HG02885 (cell line): ENCODE data around the gene SHROOM3.

Experiments
- ATAC-seq: cut with Tn5 transposase; IDR thresholded peaks from one replicate; pipeline ENCODE4 v1.9.1; 2021; ENCODE audit warnings: mild to moderate bottlenecking; ENCODE audit not compliant: unreplicated experiment, poor library complexity

Gene SHROOM3

DNA sequence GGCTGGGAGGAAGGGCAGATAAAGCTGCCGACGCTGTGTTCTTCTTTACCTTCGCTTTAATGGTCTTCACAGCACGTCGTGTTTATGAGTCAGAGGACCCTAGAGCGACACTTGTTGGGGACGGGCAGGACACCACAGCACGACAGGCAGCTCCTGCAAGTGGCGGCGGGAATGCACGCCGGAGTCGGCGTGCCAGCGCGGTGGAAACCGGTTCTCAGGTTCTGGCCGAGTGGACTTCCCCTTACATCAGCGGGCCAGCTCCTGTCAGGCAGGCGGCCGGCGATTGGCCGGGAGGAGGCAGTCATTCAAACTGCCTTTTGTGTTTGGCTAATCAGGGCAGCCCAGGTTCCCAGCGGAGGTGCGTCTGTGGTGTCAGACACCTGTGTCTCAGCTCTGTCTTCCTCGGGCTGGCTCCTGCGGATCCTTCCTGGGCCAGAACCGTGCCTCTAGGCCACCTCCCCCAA is 150.9 kb downstream of the SHROOM3 start:
- ATAC-seq = peak; percentile 76

GRCh38 chr4:76588274-76588673 is 153.2 kb downstream of the SHROOM3 start:
- ATAC-seq = no peak

- no peak for ATAC-seq
Observed at GRCh38 chr4:76589402-76589801, 154.4 kb downstream of the SHROOM3 start.

- ATAC-seq = no peak
Observed at GRCh38 chr4:76589872-76590797, 155.1 kb downstream of the SHROOM3 start.

- no peak for ATAC-seq
Observed at GRCh38 chr4:76590798-76591281, 155.8 kb downstream of the SHROOM3 start.

DNA sequence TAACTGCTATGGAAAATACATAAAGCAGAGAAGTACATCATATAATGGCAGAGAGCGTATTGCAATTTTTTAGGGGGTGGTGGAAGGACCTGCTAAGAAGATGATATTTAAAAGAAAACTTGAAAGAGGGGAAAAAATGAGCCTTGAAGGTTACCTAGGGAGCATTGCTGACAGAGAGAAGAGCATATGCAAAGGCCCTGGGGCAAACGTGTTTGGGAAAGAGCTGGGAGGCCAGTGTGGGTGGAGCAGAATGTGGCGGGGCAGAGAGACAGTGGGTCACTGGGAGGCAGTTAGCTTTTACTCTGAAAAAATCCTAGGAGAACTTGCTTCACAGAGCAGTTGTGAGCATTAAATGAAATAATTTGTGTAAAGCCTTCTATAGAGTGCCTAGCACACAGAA is 157.0 kb downstream of the SHROOM3 start:
- ATAC-seq = no peak

DNA sequence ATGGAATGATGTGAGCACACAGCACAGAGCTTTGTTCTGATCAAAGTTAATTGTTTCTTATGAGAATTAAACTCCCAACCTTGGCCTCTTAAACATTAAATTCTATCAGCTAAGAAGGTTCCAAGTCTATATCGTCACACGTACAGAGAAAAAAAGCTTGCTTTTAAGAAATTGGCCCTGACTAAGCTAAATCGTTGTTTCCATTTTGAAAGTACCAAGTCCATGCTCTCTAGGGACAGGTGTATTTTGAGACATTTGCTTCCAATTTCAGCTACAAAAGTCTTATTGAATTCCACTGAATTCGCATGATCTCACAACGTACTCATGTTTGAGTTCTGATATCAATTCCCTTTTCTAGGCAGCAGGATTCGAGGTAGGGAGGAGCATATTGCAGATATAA is 157.4 kb downstream of the SHROOM3 start:
- ATAC-seq = no peak

DNA sequence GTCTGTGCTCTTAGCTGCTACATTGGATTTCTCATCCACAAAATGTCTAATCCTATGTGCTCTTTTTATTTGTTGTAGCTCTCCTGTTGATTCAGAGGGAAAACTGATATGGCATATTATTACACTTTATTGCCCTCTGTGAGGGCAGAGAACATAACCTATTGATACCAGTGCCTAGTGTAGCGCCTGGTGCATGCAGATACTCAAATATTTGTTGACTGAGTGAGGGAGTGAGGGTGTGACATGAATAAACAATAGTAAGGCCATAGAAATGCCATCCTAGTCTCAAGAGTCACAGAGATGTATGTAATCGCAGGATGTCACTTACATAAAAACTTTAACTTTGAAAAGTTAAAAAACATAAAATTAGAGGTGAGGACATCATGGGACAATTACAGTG is 159.1 kb downstream of the SHROOM3 start:
- no peak for ATAC-seq

GRCh38 chr4:76595435-76595834 is 160.4 kb downstream of the SHROOM3 start:
- no peak for ATAC-seq

DNA sequence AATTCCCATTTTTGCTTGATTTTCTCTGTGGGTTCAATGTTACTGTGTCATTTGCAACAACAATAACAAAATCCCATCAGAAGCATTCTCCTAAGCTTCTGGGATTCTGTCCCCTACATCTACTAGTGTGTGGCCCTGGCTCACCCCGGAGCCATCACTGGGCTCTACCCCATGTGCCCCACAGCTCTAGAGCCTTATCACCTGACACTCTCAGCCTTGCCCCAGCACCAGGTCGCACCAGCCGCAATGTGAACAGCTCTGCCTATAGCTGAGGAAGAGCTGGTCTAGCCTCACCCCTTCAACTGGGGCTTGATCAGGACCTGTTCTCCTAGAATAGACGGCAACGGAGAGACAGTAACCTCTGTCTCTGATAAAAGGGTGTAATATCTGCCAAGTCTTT is 161.7 kb downstream of the SHROOM3 start:
- no peak for ATAC-seq

DNA sequence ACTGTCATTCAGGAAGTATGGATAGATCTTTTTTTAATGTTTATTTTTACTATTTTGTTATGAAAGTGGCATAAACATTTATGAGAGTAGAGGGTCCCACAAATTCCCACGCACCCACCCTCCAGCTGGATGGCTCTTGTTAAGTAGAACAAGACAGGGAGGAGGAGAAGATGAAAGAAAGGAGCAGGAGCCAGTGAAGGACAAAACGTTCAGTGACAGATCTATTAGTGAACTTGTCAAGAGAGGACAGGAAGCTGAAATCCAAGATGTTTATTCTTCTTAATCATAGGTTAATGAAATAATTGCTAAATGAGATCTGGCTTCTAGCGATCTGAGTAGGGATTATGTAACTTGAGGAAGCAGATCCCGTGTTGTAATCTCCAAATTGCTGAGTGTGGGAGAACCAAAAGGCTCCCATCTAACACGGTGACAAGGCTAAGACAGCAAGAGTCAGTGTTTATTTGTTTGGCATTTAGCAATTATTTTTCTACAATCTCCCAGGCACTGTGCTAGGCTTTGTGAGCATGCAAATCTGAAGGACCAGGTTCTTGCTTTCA is 162.5 kb downstream of the SHROOM3 start:
- no peak for ATAC-seq

- ATAC-seq = no peak
Observed at GRCh38 chr4:76600447-76600846, 165.4 kb downstream of the SHROOM3 start.

DNA sequence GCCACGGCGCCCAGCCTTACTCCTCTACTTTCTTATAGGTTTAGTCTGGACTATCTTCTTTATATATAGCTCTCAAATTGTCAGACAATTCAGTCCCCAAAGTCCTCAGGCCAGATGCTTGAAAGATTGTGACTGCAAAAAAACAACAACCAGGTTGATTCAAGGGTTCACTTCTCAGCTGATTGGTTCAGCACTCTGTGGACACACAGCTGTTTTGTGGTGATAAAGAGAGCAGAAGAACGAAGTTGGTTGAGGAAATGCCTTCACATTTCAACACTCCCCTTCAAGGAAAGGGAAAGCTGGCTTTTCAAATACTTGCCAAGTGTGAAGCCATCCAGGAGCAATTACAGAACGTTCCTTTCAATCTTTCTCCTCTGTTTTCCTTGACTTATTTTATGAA is 166.8 kb downstream of the SHROOM3 start:
- no peak for ATAC-seq

DNA sequence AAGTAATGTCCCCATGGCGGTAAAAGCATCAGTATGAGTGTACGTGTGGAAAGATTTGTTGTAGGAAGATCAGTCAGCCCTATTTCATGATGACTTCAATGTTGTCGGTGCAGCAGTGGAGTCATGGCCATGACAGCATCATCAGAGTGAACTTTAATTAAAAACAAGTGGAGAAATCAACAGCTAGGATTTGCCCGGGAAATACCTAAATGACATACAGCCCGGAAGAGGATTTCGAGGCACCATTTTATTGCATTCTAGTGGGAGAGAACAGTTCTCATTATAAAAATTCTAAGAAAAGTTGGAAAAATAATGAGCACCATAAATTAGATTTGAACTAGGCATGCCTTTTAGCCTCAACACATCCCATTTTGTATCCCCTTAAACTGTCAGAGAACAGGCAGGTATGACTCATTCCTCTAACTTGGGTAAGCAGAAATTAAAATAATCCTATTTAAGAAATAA is 170.1 kb downstream of the SHROOM3 start:
- ATAC-seq = no peak

DNA sequence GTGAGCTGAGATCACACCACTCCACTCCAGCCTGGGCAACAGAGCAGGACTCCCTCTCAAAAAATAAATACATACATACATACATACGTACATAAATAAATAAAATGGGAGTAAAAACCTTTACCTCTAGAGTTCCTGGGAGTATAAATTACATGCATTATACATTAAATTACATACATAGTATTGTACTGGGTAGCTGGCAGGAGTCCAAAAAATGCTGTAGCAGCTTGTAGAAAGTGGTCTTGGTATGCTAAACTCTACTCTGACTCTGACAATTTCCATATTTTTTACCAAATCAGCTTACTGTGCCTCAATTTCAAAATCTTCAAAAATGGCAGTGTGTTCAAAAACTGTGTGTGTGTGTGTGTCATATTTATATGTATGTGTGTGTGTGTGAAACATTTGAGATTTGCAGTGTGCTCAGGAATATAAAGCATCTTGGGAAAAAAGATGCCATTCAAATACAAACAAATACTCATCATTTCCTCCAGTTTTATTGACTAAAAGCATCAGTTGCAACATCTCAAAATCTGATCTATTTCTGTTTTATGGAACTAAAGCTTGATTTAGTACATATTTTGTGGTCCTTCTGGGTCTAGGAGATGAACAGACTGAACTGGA is 171.7 kb downstream of the SHROOM3 start:
- ATAC-seq = no peak

GRCh38 chr4:76607266-76607799 is 172.3 kb downstream of the SHROOM3 start:
- peak; percentile 91 for ATAC-seq

DNA sequence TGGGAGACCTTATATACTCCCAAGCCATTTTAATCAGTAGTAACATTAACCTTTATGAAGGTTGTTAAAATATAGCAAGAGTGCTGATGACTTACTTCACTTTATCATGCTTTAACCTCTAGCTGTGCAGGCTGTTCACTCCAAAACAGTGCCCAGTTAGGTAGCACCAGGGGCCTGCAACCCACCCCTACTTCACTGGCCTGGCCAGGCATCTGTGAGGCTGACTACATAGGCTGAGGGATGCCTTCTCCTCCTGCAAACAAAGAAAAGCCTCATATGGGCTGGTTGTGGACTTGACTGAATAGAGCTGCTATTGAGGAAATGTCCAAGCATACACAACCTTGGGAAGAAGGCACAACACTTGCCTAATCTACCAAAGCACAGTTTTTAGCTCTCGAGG is 172.8 kb downstream of the SHROOM3 start:
- ATAC-seq = peak; percentile 21

DNA sequence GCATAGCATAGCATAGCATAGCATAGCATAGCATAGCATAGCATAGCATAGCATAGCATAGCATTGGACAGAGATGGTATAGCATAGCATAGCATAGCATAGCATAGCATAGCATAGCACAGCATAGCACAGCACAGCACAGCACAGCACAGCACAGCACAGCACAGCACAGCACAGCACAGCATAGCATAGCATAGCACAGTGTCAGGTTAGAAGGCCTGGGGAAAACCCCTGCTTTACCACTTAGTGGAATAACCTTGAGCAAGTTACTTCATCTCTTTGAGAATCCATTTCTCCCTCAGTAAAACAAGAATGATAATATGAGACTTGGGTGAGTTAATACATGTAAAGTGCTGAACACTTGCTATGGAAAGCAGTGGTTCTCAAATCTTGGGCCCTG is 173.5 kb downstream of the SHROOM3 start:
- peak; percentile 48 for ATAC-seq

DNA sequence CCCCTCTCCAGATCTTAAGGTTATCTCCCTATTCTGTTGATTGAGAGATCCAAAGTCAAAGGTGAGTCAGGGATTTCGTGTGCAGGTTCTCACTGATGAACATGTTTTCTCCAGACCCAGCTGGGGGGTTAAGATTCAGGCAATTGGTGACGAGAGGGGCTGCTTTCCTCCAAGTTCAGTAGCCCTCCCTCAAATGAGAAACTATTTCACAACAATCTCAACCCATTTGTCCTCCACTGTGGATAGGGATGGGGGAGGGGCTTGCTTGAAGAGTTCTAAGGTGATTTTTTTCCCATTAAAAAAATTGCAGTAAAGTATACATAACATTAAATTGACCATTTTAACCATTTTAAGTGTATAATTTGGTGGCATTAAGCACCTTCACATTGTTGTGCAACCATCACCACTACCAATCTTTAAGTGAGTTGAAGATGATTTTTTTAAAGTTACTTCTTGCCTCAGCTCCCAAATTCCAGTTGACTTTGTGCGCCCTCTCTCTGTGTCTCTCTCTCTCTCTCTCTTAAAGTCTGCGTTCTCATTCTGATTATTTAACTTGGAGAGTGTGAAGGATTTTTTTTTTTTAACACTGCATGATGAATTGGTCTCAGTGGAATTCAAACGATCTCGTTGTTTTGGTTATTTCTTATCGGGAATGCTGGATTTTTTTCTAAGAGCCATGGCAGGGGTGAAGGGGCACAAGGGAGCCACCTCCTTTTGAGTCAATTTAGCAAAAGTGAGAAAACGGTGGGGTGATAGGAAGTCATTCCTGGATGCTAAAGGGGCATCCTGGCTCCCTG is 175.9 kb downstream of the SHROOM3 start:
- ATAC-seq = no peak

DNA sequence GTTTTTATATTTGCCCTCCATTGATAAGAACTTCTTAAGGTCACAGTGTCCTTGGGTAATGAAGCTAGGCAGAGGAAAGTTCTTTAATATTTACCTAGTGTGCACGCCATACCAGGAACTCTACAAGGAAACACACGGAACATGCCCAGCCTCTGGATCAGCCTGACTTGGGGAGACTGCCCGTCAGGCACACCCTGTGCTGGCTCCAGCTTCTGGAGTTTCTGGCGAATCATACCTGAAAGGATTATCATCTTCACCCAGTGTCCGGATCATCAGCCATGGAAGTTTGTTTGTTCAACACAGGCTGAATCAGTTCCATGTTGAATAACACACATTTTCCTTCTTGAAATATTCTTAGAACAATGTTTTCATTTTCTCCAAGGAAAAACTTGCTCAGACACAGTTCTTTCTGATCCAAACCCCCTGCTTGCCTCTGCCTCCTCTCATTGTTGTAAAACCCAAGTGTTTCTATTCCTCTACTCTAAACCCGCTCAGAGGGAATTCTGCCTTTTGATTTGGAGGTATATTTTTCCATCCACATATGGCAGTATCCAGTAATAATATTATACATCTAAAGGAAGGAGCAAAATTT is 176.7 kb downstream of the SHROOM3 start:
- no peak for ATAC-seq
